ENCODE measurements around the gene FAM216B.

FAM216B gene

GRCh38 chr13:42836930-42837690 lies 55.7 kb downstream of the FAM216B start:
- peak; percentile 3 for DNase-seq
